Stimulated activated CD8-positive, alpha-beta memory T cell treated with anti-CD3 and anti-CD28 coated beads, Interleukin-7, amount 100 ng/mL, for 1 hour (primary cell): ENCODE data around the gene OPCML.

Experiments
- DNase-seq, 2 donors: peaks; one replicate each; pipeline ENCODE4 v3.0.0-alpha.2; 2020; ENCODE audit warnings: low read depth in 2 of 2

The OPCML gene

DNA sequence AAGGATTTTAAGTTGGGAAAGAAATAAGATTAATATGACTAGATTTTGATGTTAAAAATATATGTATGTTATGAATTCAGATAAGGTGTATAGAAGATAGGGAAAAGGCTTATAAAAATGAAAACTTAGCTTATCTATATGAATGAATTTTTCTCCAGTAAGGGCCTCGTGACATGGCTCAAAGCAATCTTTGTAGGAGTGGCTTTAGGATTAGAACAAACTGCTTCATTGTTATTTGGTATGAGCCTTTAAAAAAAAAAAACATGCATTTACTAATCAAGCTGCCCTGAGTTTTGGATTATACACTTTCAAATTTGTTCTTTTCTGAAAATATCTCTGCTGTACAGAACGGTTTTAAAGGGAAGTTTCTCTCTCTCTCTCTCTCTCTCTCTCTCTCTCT lies 905.9 kb downstream of the OPCML start:
- DNase-seq = no peak

DNA sequence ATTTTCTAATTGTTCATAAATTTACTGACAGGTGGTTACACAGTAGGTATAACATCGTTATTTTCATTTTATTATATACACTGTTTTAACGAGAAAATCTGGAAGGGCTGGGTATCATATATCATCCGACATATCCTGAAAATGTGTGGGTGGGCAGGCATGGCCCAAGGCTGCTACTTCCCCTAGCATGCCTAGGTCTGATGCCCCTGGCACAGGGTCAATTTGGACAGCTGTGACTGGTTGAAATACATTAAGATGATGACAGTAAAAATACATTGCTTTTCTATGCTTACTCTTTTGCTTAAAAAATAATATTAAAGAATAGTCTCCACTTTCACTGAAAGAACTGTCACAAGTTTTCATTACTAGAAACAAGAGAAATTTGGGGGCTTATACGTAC lies 908.8 kb downstream of the OPCML start:
- DNase-seq = no peak

DNA sequence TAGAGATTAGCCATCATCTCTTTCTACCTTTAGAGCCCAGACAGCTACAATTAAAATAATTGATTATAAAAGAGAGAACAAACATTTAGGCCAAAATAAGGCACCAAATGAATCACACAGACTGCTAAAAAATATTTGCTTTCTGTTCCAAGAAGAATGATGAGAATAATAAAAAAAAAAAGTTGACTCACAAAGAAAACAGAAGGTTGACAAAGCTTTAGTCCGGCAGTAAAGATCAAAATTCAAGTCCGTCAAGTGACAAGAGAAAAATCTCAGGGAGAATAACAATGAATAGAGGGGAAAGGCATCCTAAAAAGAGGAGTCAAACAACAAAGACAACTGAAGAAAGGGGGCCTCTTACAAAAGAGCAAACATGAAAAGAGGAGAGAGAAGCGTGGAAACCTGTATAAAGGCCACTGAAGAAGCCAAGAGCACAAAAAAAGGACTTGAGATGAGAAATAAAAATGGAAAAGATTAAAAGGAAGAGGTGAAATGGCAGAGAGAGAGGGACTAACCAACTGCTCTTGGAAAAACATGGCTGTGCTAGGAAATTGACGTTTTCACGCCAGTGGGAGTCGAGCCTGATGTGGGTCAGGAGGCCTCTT lies 910.2 kb downstream of the OPCML start:
- DNase-seq = no peak

DNA sequence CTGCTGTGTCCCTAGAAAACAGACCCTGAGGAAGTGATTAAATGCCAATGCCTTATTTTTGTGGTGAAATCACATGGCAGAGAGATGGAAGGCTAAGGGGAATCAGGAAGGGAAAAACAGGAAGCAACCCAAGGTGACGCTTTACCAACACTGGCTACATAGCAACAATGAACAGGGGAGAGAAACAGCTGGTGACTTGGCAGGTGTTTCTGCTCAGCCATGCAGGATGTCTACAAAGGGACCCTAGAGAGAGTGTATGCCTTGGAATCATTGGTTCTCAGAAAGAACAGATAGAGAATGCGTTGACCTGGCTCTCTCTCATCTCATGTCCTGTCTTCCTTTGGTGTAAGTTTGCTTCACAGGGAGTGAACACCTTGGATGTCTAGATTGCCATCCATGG lies 911.9 kb downstream of the OPCML start:
- DNase-seq = no peak

DNA sequence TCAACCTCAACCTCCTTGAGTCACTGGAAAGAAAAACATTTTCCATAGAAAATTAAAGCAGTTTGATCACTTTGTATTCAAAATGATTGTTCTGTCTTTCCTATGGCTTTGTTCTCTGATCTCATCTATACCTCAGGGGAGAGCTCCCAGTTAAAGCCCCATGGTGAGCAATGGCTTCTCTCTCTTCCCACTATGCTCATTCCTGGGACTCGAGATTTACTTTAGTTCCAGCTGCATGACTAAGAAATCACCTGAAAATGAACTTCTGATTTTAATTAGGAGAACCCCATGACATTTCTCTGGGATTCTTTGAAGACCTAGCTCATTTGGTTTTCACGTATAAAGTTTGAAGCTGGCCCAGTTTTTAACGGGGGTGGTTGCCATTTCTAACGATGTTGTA lies 921.5 kb downstream of the OPCML start:
- DNase-seq = no peak

- DNase-seq = no peak
These were observed 922.1 kb downstream of the OPCML start for GRCh38 chr11:132610216-132610615.

GRCh38 chr11:132607575-132607974 lies 924.7 kb downstream of the OPCML start:
- no peak for DNase-seq

- DNase-seq = no peak
These were observed 926.3 kb downstream of the OPCML start for GRCh38 chr11:132605825-132606570.

- DNase-seq = no peak
These were observed 927.9 kb downstream of the OPCML start for GRCh38 chr11:132604431-132604830.

- no peak for DNase-seq
These were observed 930.4 kb downstream of the OPCML start for GRCh38 chr11:132601875-132602274.

GRCh38 chr11:132595711-132596134 lies 936.6 kb downstream of the OPCML start:
- no peak for DNase-seq

DNA sequence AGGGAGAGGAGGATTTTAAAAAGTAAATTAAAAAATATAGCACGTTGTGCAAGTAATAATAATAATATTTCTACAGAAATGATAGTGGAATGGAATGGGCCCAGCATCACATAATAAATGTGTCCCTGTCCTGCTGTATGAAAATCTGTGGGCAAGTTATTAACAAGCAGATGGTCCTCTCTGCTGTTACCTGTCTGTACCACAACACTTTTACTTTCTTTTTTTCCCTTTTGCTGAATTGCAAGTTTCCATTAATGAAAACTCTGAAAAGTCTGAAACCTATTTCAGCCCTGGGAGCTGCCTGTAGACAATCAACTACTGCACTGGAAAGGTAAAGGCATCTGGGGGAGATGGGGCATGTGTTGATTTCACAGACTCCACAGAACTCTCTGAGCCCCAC lies 937.1 kb downstream of the OPCML start:
- no peak for DNase-seq

GRCh38 chr11:132590986-132591385 lies 941.3 kb downstream of the OPCML start:
- no peak for DNase-seq

- DNase-seq = no peak
These were observed 941.7 kb downstream of the OPCML start for GRCh38 chr11:132590554-132590953.

- no peak for DNase-seq
These were observed 942.5 kb downstream of the OPCML start for GRCh38 chr11:132589791-132590190.

- DNase-seq = no peak
These were observed 943.9 kb downstream of the OPCML start for GRCh38 chr11:132588366-132588765.

GRCh38 chr11:132587716-132588115 lies 944.6 kb downstream of the OPCML start:
- DNase-seq = no peak

GRCh38 chr11:132586801-132587200 lies 945.5 kb downstream of the OPCML start:
- no peak for DNase-seq

DNA sequence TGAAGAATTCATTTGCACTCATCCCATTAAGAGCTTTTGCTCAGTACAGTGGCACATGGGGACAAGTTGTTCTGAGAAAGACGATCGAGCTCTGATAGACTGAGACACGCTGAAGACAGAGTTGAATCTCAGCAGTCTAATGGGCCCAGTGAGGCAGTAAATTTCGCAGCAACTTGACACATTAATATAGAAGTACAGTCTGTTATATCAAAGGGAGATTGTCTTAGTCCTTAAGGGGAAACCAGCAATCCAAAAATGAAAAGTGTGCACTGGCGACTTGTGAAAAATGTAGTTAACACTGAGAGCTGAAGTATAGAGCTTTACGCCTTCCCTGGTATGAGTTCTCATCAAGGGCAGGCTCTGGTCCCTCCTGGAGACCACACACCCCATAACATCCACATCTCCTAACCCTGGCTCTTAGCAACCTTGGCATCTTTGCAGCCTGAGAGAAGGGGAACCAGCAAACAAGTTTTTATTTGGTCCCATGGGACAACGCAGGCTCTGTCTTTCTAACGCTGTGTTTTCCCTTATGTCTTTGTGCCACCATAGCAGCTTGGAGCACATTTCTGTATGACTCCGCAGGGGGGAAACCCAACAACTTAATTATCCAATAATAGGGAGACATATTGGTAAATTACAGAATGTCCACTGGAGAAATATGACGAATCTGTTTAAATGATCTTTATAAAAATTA lies 952.5 kb downstream of the OPCML start:
- DNase-seq = no peak

DNA sequence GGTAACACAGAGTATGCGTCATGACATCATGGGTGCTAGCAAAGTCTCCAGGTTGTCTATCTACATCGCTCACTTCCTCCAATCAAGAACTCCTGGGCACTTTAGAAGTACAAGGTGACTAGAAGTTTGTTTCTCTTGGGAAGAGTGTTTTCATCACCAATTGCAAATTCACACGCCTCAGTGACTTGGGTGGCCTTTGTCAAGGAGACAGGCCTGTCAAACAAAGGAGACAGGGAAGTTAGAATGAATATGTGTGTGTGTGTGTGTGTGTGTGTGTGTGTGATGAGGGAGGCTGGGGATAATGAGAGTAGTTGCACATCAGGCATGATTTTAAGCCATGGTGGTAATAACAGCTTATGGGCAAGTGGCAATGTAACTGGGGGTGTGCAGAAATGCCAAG lies 953.2 kb downstream of the OPCML start:
- DNase-seq = no peak

- no peak for DNase-seq
These were observed 953.7 kb downstream of the OPCML start for GRCh38 chr11:132578580-132578979.

DNA sequence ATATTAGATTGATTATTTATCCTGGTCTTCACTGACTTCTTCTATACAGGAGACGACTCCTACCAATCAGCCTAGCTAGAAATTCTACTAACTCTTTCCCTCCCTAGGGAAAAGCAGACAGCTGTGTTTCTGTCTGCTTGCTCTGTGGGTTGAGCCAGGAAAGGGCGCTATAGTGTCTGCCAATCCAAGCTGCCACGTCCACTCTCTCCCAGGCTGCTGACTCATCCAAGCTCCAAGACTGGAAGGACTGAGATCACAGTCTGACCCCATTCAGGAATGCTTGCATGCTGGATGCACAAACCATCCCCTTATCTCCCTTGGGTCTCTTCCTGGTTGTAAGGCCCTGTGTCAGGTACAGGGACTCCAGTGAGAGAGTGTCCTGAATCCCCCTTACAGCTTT lies 955.6 kb downstream of the OPCML start:
- no peak for DNase-seq
